ENCODE measurements around the gene TMUB1.

- TF ChIP-seq, protein P1, sequence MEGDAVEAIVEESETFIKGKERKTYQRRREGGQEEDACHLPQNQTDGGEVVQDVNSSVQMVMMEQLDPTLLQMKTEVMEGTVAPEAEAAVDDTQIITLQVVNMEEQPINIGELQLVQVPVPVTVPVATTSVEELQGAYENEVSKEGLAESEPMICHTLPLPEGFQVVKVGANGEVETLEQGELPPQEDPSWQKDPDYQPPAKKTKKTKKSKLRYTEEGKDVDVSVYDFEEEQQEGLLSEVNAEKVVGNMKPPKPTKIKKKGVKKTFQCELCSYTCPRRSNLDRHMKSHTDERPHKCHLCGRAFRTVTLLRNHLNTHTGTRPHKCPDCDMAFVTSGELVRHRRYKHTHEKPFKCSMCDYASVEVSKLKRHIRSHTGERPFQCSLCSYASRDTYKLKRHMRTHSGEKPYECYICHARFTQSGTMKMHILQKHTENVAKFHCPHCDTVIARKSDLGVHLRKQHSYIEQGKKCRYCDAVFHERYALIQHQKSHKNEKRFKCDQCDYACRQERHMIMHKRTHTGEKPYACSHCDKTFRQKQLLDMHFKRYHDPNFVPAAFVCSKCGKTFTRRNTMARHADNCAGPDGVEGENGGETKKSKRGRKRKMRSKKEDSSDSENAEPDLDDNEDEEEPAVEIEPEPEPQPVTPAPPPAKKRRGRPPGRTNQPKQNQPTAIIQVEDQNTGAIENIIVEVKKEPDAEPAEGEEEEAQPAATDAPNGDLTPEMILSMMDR (IDR thresholded peaks at IDR 0.05; ENCODE audit: low read depth, low read length, poor library complexity, severe bottlenecking): no peak
- no peak for TF ChIP-seq EZH2phosphoT487 (IDR thresholded peaks at IDR 0.05; ENCODE audit: borderline replicate concordance, low read length)
These were observed 21.8 kb downstream of the TMUB1 start for GRCh38 chr7:151061213-151062110.

All from DOHH2 (cell line).